K562 (cell line): ENCODE data around the gene SLC6A7. TPM values are rescaled to one million over a fixed set of nuclear protein-coding genes. Genes with fewer than 3 reads are reported as not detected.
A peak's percentile ranks its signal among the peaks of the same experiment; 100 is the strongest.

Experiments
- CREM ChIP-seq: IDR thresholded peaks from 2 replicates; pipeline ENCODE4 v1.6.1; 2014; ENCODE audit warnings: antibody characterized with exemption, low read depth
- ELF1 ChIP-seq: fragments of 200-800 bp; sonication (Bioruptor generic); IDR thresholded peaks from 2 replicates; pipeline ENCODE4 v1.6.1; 2016; ENCODE audit warnings: missing genetic modification characterization, missing compliant biosample characterization
- KHSRP ChIP-seq: fragments of 450-650 bp; IDR thresholded peaks from 2 replicates; pipeline ENCODE4 v1.6.1; 2017
- MGA ChIP-seq: fragments of 450-650 bp; IDR thresholded peaks from 2 replicates; pipeline ENCODE4 v1.6.1; 2016; ENCODE audit warnings: mild to moderate bottlenecking, moderate library complexity
- NBN ChIP-seq: fragments of 450-650 bp; IDR thresholded peaks from 2 replicates; pipeline ENCODE4 v1.6.1; 2016; ENCODE audit warnings: low read depth, mild to moderate bottlenecking
- SMAD4 ChIP-seq: fragments of 250-450 bp; sonication (Bioruptor Pico); conservative IDR thresholded peaks from 2 replicates; pipeline ENCODE4 v1.8.0; 2021; ENCODE audit warnings: inconsistent platforms, mild to moderate bottlenecking, moderate library complexity
- TOE1 ChIP-seq, 2 experiments: fragments of 450-650 bp in 1 of 2; sonication (generic) in 1 of 2; formaldehyde crosslinking in 1 of 2; IDR thresholded peaks; 2 replicates each; pipeline versions ENCODE4 v1.7.1 to v1.8.0; 2016 to 2022; ENCODE audit warnings: borderline replicate concordance in 2 of 2, mild to moderate bottlenecking in 2 of 2, antibody characterized with exemption in 1 of 2, inconsistent platforms in 1 of 2, low read depth in 1 of 2, missing genetic modification reagents in 1 of 2, moderate library complexity in 1 of 2
- YY1 ChIP-seq, 3 experiments: IDR thresholded peaks; 2 replicates each; pipeline ENCODE4 v1.6.1; 2011; ENCODE audit warnings: low read length in 2 of 3, mild to moderate bottlenecking in 2 of 3, moderate library complexity in 2 of 3, borderline replicate concordance in 1 of 3, control low read depth in 1 of 3, low read depth in 1 of 3; ENCODE audit not compliant: insufficient read depth in 3 of 3, insufficient replicate concordance in 2 of 3, control insufficient read depth in 1 of 3, insufficient read length in 1 of 3; ENCODE audit errors: extremely low read depth in 1 of 3
- ZNF584 ChIP-seq: fragments of 200-800 bp; sonication (Bioruptor generic); IDR thresholded peaks from 2 replicates; pipeline ENCODE4 v1.6.1; 2016; ENCODE audit warnings: low read depth, mild to moderate bottlenecking, missing genetic modification characterization, missing compliant biosample characterization
- polyA plus RNA-seq, 8 experiments: library from polyadenylated mRNA; depleted of rRNA in 4 of 8; stranded (reverse) in 5 of 8; unstranded in 3 of 8; fragments of >200 nt; fragmentation: Nextera tagmentation in 2 of 8; fragmentation: Illumina TruSeq in 1 of 8; extraction: Ambion mirVana in 2 of 8; extraction: Trizol in 1 of 8; gene quantifications; 2 replicates each; pipeline versions ENCODE4 v1.2.1 to v1.2.3, GENCODE V29; 2011 to 2014; ENCODE audit warnings: inconsistent platforms in 1 of 8, missing spikeins in 1 of 8
- total RNA-seq, 7 experiments: library from RNA; depleted of rRNA in 6 of 7; stranded (reverse); fragments of >200 nt in 6 of 7; fragmentation: Illumina TruSeq in 2 of 7; extraction: Trizol in 2 of 7; gene quantifications; 2 replicates each; pipeline versions ENCODE4 v1.2.1 to v1.2.3, GENCODE V29; 2011 to 2021; ENCODE audit warnings: low replicate concordance in 1 of 7
- TF ChIP-seq, protein P1 (sequence below), 2 experiments: fragments of 150-350 bp in 1 of 2; IDR thresholded peaks; 2 replicates each; pipeline ENCODE4 v1.6.1; 2012 to 2016; ENCODE audit warnings: low read depth in 2 of 2, low read length in 2 of 2, mild to moderate bottlenecking in 1 of 2, moderate library complexity in 1 of 2

Gene SLC6A7
- total and polyA plus RNA-seq, 9 of the 15 experiments (the other 6 are each of a cell fraction or from before 2014, with no cell fraction given), result not detected

DNA sequence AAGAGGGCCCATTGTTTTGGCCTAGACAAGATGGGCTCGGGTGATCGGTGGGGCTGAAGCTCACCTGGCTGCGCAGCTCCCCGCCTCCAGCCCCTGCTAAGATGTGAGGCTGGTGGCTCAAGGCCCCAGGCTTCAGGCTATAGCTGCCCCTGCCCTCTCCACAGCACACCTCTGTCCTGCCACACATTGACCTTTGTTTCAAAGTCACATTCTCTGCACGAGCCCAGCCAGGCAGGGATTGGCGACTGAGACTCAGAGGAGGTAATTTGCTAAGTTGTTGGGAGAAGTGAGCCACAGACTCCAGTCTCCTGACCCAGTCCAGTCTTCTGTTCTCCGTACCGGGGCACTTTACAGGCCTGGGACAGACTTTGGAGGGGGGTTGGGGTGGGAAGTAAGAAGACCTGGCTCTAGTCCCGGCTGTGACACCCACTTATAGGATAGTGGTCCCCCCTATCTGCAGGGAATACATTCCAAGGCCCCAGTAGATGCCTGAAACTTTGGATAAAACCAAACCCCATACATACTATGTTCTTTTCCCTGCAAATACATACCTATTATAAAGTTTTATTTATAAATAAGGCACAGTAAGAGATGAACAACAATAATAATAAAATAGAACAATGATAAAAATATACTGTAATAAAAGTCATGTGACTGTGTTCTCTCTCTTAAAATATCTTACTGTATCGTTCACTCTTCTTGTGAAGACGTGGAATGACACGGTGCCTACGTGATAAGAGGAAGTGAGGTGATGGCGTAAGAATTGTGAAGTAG is 47.5 kb upstream of the SLC6A7 start (continued):
- TF ChIP-seq ELF1, result no peak
- TF ChIP-seq, protein P1, sequence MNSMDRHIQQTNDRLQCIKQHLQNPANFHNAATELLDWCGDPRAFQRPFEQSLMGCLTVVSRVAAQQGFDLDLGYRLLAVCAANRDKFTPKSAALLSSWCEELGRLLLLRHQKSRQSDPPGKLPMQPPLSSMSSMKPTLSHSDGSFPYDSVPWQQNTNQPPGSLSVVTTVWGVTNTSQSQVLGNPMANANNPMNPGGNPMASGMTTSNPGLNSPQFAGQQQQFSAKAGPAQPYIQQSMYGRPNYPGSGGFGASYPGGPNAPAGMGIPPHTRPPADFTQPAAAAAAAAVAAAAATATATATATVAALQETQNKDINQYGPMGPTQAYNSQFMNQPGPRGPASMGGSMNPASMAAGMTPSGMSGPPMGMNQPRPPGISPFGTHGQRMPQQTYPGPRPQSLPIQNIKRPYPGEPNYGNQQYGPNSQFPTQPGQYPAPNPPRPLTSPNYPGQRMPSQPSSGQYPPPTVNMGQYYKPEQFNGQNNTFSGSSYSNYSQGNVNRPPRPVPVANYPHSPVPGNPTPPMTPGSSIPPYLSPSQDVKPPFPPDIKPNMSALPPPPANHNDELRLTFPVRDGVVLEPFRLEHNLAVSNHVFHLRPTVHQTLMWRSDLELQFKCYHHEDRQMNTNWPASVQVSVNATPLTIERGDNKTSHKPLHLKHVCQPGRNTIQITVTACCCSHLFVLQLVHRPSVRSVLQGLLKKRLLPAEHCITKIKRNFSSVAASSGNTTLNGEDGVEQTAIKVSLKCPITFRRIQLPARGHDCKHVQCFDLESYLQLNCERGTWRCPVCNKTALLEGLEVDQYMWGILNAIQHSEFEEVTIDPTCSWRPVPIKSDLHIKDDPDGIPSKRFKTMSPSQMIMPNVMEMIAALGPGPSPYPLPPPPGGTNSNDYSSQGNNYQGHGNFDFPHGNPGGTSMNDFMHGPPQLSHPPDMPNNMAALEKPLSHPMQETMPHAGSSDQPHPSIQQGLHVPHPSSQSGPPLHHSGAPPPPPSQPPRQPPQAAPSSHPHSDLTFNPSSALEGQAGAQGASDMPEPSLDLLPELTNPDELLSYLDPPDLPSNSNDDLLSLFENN (IDR thresholded peaks at IDR 0.05; ENCODE audit: low read depth in 2 of 2, low read length in 2 of 2), result no peak
- TF ChIP-seq ZNF584, result no peak
- TF ChIP-seq MGA, result 0 out of 2 replicates have a peak, but pooled peaks have one; percentile 14
- peak; percentile 92 for TF ChIP-seq CREM
- TF ChIP-seq TOE1 (IDR thresholded peaks at IDR 0.05; ENCODE audit: borderline replicate concordance), result peak; percentile 90; the same call in 1 of the 2 replicates
- TF ChIP-seq TOE1 (CRISPR knock-in tag; IDR thresholded peaks at IDR 0.05; ENCODE audit: borderline replicate concordance, low read depth), result no peak
- no peak for TF ChIP-seq SMAD4 (CRISPR knock-in tag)
- TF ChIP-seq YY1 (IDR thresholded peaks at IDR 0.05; ENCODE audit: borderline replicate concordance in 1 of 3, control insufficient read depth in 1 of 3, extremely low read depth in 1 of 3, insufficient read depth in 3 of 3, insufficient read length in 1 of 3, insufficient replicate concordance in 2 of 3, low read depth in 1 of 3, low read length in 2 of 3), result no peak
- 0 out of 2 replicates have a peak, but pooled peaks have one; percentile 46 for TF ChIP-seq KHSRP
- 0 out of 2 replicates have a peak, but pooled peaks have one; percentile 24 for TF ChIP-seq NBN
